GM10248 (cell line): Measurements from ENCODE around the gene PDK1.
"Not testable (repeated sequence)": the region's sequence is repeated elsewhere in the genome, so short reads cannot be mapped to it uniquely, and the experiment has no call there.

Experiments used
- CTCF ChIA-PET: fragments of 300-600 bp; sonication (Branson Sonifier 250); formaldehyde crosslinking; extraction: SDS; loops from one replicate; lab custom pipeline; 2021; ENCODE audit warnings: antibody characterized with exemption; lab: Yijun Ruan, JAX
- POLR2A ChIA-PET: fragments of 350-650 bp; sonication (Branson Sonifier 250); formaldehyde crosslinking; extraction: SDS; loops from one replicate; lab custom pipeline; 2020; ENCODE audit warnings: antibody characterized with exemption; lab: Yijun Ruan, JAX
- DNase-seq: peaks from one replicate; pipeline ENCODE4 v3.0.0; 2012; ENCODE audit errors: extremely low spot score
- CTCF ChIP-seq: IDR thresholded peaks from 2 replicates; pipeline ENCODE4 v1.5.1; 2012; ENCODE audit warnings: mild to moderate bottlenecking, low read depth; ENCODE audit errors: extremely low read depth, missing control alignments, control extremely low read depth

PDK1 gene

DNA sequence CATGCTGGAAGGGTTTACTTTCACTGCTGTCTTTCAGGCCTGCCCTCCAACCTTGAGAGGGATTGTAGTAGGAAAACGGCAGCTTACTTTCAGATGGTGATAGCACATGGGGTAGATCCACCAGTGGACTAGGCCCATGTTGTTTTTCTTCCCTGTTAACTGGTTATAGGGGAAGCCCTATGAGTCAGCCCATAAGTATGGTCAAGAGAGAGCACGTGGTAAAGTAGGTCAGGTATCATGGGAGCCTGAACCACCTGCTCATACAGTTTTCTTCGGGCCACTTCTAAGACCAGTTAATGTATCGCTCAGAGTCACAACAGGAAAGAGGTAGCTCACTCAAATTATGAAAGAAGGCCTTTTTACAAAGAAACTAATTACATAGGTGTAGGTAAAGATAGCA, 33.0 kb downstream of the PDK1 start:
- ChIA-PET CTCF (interaction anchor here (0.9 to 1.3 kb wide), 3 partner anchors 10 to 122 kb away, joined by 3 to 4 read pairs (median 3); no protein-coding TSS in a partner anchor), POLR2A (no interaction called here)
- TF ChIP-seq CTCF, result no peak
- no peak for DNase-seq

GRCh38 chr2:172591386-172591785, 35.5 kb downstream of the PDK1 start:
- CTCF ChIA-PET, result interaction anchor here (0.7 to 1.3 kb wide), 2 partner anchors 19 to 36 kb away, joined by 3 read pairs; no protein-coding TSS in a partner anchor
- DNase-seq, POLR2A ChIA-PET: not testable (repeated sequence)

GRCh38 chr2:172592190-172592589, 36.3 kb downstream of the PDK1 start:
- CTCF ChIA-PET, result interaction anchor here (0.9 to 3.5 kb wide), 2 partner anchors 11 to 13 kb away, joined by 3 to 13 read pairs; no protein-coding TSS in a partner anchor
- DNase-seq, POLR2A ChIA-PET: not testable (repeated sequence)

- ChIA-PET CTCF (interaction anchor here (0.9 to 1.5 kb wide), 5 partner anchors 9 to 77 kb away, joined by 3 to 4 read pairs (median 3); no protein-coding TSS in a partner anchor), POLR2A (interaction anchor here (1.2 kb wide), 1 partner anchor 17 kb away, joined by 3 read pairs; no protein-coding TSS in a partner anchor)
- no peak for DNase-seq
- no peak for TF ChIP-seq CTCF
These were observed 40.9 kb downstream of the PDK1 start for GRCh38 chr2:172596776-172597175.

GRCh38 chr2:172597176-172597842, 41.4 kb downstream of the PDK1 start:
- ChIA-PET POLR2A (interaction anchor here (1.2 kb wide), 1 partner anchor 17 kb away, joined by 3 read pairs; no protein-coding TSS in a partner anchor), CTCF (interaction anchor here (1.1 to 1.7 kb wide), 5 partner anchors 8 to 76 kb away, joined by 3 to 7 read pairs (median 4); no protein-coding TSS in a partner anchor)
- no peak for TF ChIP-seq CTCF
- DNase-seq, result no peak

DNA sequence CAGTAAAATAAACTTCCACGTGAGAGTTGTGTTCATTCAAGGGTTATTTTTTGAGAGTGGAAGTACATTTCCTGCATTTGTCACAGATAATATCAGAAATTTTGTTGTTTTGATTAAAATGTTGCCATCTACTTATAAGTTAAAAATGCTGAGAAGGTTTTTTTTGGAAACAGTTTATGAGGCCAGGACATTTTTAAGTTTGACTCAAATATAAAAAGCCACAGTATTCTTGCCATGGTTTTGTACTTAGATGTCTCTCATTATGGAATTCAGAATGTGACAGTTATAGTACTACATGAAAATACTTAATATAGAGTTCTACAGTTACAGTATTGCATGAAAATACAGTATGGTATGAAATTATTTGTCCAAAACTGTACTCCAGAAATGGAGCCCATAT, 44.1 kb downstream of the PDK1 start:
- TF ChIP-seq CTCF, result no peak
- DNase-seq, result no peak
- POLR2A ChIA-PET, result no interaction called here
- CTCF ChIA-PET, result no interaction called here

DNA sequence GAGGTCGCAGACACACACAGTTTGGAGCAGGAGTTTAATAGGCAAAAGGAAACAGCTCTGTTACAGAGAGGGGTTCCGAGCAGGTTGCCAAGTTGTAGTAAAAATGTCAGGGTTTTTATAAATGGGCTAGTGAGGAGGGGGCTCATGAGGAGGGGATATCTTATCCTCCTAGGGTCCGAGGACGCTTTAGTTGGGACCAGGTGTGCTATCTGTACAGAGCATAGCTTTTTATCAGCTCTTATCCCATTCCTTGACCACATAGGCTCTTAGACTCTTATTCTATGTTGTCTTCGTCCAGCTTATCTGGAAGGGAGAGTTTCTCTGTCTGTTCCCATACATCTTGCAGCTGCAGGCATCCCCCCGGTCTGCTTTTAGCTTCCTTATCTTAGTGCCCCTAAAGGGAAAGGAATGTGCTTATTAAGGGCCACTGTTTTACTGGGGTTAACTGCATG, 44.7 kb downstream of the PDK1 start:
- no peak for DNase-seq
- ChIA-PET CTCF (no interaction called here), POLR2A (no interaction called here)
- no peak for TF ChIP-seq CTCF
